Epithelial cell of prostate (primary cell): Measurements from ENCODE around the gene SUCO.
A peak's percentile ranks its signal among the peaks of the same experiment; 100 is the strongest.
"Not testable (repeated sequence)": the region's sequence is repeated elsewhere in the genome, so short reads cannot be mapped to it uniquely, and the experiment has no call there.

Source experiments
- DNase-seq: peaks from one replicate; pipeline ENCODE4 v3.0.0-alpha.2; 2011; ENCODE audit warnings: low read depth, low spot score
- H3K27ac ChIP-seq: fragments of 450-650 bp; 2 replicates; pipeline ENCODE4 v1.5.1; 2017; ENCODE audit warnings: mild to moderate bottlenecking

The SUCO gene

GRCh38 chr1:172554915-172555314, 22.0 kb downstream of the SUCO start:
- no peak overlapping the region for H3K27ac ChIP-seq
- DNase-seq = no peak

GRCh38 chr1:172556461-172556860, 23.5 kb downstream of the SUCO start:
- H3K27ac ChIP-seq = no peak overlapping the region
- no peak for DNase-seq

- DNase-seq = no peak
- no peak overlapping the region for H3K27ac ChIP-seq
These were observed 24.3 kb downstream of the SUCO start for GRCh38 chr1:172557270-172557669.

- H3K27ac ChIP-seq = no peak overlapping the region
- DNase-seq = no peak
These were observed 26.7 kb downstream of the SUCO start for GRCh38 chr1:172559572-172560210.

- no peak overlapping the region for H3K27ac ChIP-seq
- no peak for DNase-seq
These were observed 28.3 kb downstream of the SUCO start for GRCh38 chr1:172561252-172561651.

GRCh38 chr1:172566196-172566997, 33.4 kb downstream of the SUCO start:
- H3K27ac ChIP-seq = no peak overlapping the region
- no peak for DNase-seq

- DNase-seq = no peak
- no peak overlapping the region for H3K27ac ChIP-seq
These were observed 34.8 kb downstream of the SUCO start for GRCh38 chr1:172567720-172568119.

GRCh38 chr1:172574080-172574479, 41.1 kb downstream of the SUCO start:
- DNase-seq = no peak
- no peak overlapping the region for H3K27ac ChIP-seq

- no peak for DNase-seq
- no peak overlapping the region for H3K27ac ChIP-seq
These were observed 45.6 kb downstream of the SUCO start for GRCh38 chr1:172578586-172578985.

GRCh38 chr1:172581273-172581672, 48.3 kb downstream of the SUCO start:
- DNase-seq = no peak
- no peak overlapping the region for H3K27ac ChIP-seq

- no peak overlapping the region for H3K27ac ChIP-seq
These were observed 48.8 kb downstream of the SUCO start for GRCh38 chr1:172581779-172582178.

GRCh38 chr1:172582889-172583288, 49.9 kb downstream of the SUCO start:
- no peak overlapping the region for H3K27ac ChIP-seq
- DNase-seq = no peak

More at GRCh38 chr1:172581779-172582178, 48.8 kb downstream of the SUCO start:
- no peak for DNase-seq

- DNase-seq = peak; percentile 14
- H3K27ac ChIP-seq = peak overlapping the region; percentile 77
These were observed 52.4 kb downstream of the SUCO start for GRCh38 chr1:172585348-172585747.

- DNase-seq = no peak
- H3K27ac ChIP-seq = peak overlapping the region; percentile 77
These were observed 52.9 kb downstream of the SUCO start for GRCh38 chr1:172585861-172586260.

- DNase-seq = peak; percentile 18
These were observed 55.6 kb downstream of the SUCO start for GRCh38 chr1:172588296-172589291.

GRCh38 chr1:172589553-172589952, 56.6 kb downstream of the SUCO start:
- peak overlapping the region; percentile 70 for H3K27ac ChIP-seq
- DNase-seq = no peak

More at GRCh38 chr1:172588296-172589291, 55.6 kb downstream of the SUCO start:
- H3K27ac ChIP-seq = peak overlapping the region; percentile 70

GRCh38 chr1:172591429-172591828, 58.5 kb downstream of the SUCO start:
- not testable (repeated sequence) for H3K27ac ChIP-seq, DNase-seq

GRCh38 chr1:172595066-172595465, 62.1 kb downstream of the SUCO start:
- not testable (repeated sequence) for H3K27ac ChIP-seq, DNase-seq

GRCh38 chr1:172596782-172597181, 63.8 kb downstream of the SUCO start:
- DNase-seq, H3K27ac ChIP-seq: not testable (repeated sequence)

GRCh38 chr1:172599912-172600311, 67.0 kb downstream of the SUCO start:
- H3K27ac ChIP-seq = no peak overlapping the region
- DNase-seq = peak; percentile 10
